ENCODE data around the gene GBGT1.

The GBGT1 gene

DNA sequence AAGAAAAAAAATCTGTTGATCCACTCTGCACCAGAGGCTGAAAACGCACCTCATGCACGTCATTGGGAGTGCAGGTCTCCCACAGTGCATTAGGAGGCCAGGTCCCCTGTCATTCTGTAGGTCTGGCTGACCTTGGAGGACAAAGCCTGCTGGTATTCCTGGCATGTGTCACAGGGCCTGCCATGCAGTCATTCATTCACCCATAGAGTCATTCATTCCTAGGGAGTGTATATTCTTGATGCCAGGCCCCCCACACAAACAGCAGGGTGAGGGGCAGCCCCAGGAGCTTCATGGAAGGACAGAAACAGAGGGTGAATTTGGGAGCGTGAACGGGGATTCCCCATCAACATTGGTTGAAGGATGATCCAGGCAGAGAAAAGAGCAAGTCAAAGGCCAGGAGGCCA is 2.2 kb downstream of the GBGT1 start:
- no peak for DNase-seq

DNA sequence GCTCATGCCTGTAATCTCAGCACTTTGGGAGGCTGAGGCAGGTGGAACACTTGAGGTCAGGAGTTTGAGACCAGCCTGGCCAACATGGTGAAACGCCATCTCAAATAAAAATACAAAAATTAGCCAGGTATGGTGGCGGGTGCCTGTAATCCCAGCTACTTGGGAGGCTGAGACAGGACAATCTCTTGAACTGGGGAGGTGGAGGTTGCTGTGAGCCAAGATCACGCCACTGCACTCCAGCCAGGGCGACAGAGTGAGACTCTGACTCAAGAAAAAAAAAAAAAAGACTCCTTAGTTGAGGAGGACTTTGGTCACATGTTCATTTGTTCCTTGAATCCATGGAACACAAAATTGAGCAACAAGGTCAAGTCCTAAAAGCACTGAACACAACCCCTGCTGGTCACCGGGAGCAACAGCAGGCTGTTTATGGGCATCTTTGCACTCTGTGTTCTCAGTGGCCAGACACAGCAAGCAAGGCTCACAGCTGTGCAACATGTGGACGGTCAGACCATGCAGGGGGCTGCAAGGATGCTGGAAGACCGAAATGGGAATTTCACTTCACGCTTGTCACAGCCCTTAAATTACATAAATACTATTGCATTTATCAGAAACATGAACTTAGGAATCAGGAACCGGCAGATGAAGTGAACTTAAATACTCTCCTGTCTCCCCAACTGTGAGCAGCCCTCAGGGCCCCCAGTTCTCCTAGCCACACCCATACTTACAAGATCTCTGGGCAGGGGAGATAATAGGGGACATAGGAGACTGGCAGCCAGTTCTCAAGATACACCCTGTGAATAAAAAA is 2.8 kb downstream of the GBGT1 start:
- DNase-seq, result peak; percentile 69

DNA sequence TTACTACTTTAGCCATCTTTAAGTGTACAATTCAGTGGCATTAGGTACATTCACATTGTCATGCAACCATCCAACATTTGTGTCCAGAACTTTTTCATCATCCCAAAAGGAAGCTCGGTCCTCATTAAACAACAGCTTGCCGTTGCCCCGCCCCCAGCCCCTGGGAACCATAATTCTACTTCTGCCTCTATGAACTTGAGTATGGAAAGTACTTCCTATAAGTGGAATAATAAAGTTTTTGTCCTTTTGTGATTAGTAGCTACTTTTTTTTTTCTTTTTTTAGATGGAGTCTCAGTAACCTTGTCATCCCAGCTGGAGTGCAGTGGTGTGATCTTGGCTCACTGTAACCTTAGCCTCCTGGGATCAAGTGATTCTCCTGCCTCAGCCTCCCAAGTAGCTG is 5.0 kb downstream of the GBGT1 start:
- DNase-seq, result no peak

DNA sequence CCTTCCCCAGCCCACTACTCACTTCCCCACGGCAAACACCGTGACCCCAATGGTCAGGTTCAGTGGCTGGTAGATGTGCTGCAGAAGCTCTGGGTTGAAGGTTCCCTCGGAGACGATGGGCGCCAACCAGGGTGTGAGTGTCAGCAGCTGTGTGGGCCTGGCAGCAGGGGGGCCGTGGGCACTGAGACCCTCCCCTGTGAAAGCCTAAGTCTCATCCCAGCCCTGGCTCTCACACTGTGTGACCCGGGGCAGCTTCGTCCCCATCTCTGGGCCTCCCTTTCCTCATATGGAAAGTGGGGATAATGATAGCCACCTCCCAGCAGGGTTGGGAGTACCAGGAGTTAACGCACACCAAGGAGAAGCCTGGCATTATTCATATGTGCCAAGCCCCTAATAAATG is 8.6 kb downstream of the GBGT1 start:
- DNase-seq, result no peak

DNA sequence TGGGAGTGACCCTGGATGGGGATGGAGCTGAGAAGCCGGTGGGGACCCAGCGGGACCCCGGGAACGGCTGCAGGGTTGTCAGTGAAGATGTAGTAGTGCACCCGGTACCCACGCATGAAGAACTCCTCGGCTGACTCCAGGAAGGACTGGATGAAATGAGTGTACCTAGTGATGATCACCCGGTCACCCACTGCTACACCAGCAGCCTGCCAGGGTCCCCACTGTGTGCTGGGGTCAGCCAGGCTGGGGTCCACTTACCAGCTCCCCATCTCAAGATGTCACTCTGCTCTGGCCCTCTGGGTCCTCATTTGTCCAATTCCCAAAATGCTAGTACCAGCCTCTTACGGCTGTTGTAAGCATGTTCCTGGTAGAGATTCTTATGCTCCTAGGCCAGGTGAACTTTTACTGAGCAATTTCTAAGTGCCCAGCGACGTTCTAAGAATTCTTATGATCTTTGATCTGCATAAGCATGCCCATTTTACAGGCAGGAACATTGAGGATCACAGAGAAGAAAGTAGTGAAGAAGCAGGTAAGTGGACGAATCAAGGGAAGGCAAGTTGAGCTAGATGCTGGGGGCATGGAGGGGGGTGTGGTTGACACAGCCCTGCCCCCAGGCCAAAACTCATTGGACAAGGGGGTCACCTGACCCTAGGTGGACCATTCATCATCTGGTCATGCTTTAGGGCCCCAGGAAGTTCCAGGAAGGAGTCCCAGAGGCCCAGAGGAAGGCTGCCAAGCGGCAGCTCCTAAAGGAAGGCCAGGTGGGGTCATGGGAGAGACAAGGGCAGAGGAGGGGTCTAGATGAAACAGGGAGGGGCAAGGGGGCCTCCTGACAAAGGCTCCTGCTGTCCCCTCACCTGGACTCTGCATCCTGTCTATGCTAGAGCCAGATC is 9.4 kb downstream of the GBGT1 start:
- no peak for DNase-seq

DNA sequence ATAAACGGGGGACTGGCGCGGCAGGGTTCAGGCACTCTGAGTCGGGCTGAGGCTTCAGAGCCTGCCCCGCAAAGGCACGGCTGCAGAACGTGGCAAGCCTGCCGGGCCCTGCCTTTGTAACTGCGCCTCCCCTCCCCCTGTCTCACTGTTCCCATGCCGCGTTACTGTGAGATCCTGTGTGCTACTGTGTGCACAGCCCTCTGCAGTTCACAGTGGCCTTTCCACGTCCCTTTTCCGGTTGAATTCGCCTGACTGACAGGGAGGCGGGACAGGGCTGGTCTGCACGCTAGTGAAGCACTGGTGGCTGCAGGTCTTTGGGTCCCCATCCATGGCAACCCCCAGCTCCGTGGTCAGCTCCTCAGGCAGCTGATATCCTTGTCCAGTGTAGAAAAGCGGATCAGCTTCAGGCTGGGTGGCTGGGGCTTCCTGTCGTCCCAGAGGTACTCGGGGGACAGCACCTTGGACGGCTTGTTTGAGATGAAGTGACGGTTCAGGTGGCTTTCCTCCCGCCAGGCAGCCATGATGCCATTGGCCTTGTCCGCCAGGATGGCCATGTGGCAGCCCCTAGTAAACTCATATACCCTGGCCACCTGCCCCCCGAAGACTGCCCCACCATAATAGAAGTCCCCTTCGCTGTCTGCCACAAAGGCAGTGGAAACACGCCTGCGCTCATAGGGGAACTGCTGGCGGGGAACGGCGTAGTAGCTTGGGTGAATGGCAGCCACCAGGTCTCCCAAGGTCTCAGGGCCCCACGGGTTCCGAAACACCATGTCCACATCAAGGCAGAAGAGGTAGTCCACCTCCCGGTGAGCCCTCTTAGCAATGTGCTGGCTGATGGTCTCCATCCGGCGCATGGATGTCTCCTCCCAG is 10.3 kb downstream of the GBGT1 start:
- no peak for DNase-seq

DNA sequence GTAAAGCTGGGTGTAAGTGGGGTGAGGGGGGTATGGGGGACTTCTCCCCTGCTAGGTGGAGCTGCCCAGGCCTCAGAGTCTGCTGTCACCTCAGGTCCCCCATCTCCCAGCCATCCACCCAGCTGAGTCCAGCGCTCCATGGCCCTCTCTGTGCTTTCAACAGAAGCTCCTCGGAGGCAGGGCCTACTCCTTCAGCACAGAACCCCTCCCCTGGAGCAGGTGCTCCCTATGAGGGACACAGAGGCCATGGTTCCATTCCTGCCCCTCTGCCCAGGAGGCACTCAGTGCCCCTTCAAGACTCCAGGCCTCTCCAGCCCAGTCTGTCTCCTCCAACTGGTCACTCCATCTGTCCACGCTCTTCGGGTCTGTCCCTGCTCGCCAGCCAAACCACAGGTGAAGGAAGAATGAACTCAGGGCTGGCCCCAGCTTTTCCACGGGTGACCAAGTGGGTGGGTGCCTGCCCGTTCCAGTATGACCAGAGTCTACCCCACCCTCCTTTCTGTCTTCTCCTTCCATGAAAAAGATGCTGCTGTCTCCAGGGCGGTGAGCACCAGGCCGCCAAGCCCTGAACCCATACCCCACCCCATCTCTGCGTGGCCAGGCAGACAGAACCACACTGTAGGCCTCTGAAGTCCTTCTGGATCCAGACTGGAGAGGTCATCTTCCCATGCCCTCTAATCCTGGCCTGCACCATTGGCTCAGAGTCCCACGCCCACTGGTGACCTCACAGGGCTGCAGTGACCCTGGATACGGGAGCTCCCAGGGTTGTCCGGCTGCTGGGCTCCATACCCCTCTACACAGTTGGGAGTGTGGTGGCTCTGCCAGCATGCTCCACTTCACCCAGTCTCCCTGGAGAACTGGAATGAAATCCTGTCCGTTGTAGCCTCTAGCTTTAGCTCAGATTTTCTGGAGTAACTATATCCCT is 11.9 kb downstream of the GBGT1 start:
- DNase-seq, result no peak

DNA sequence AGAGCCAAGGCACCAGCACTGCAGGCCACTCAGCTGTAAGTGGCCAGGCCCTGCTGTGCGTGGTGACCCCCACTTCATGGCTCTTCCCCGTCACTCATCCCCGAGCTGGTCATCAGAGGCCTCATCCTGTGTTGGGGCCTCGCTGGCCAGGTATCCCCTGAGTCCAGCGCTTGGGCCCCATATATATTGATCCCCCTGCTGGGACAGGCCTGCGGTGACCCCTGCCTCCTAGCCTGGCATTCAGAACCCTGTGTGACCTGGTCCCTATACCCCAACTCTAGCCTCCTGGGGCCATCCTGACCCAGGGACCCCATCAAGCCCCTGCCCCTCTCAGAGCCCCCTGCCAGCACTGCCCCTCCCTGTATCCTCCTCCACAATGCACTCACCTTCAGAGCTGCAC is 12.7 kb downstream of the GBGT1 start:
- no peak for DNase-seq

DNA sequence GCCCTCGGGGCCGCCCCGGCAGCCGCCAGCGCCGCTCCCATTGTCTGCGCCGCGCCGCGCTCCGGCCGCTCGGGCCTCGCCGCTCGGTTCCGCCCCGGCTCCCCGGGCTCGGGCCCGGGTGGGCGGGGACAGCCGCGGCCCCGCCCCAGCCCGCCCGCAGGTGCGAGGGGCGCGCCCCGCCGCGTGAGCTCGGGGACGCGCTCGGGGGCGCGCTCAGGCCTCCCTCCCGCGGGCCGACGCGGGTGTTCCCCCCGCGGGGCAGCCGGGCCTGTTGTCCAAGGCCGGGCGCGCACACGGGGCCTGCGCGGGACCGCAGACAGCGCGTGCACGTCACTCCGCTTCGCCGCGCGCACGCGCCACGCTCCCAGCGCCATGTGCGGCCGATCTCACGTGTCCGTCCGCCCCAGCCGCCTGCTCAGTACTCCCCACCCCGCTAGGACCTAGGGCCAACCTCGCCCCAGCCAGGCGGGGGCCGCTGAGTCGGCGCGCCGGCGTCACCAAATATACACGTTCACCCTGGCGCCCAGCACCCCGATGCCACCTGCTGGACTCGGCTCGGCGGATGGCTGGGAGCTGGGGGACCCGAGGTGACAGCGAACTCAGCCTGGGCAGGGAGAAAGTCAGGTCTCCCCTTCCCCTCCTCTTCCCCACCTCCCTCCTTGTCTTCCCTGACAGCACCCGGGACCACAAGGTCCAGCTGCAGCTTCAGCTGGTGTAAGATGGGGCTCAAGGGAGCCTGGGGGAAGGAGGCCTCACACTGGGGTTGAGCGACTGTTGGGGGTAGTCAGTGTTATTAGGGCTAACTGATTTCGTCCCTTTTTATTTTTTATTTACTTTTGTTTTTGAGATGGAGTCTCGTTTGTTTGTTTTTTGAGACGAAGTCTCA is 14.3 kb downstream of the GBGT1 start:
- peak; percentile 90 for DNase-seq

DNA sequence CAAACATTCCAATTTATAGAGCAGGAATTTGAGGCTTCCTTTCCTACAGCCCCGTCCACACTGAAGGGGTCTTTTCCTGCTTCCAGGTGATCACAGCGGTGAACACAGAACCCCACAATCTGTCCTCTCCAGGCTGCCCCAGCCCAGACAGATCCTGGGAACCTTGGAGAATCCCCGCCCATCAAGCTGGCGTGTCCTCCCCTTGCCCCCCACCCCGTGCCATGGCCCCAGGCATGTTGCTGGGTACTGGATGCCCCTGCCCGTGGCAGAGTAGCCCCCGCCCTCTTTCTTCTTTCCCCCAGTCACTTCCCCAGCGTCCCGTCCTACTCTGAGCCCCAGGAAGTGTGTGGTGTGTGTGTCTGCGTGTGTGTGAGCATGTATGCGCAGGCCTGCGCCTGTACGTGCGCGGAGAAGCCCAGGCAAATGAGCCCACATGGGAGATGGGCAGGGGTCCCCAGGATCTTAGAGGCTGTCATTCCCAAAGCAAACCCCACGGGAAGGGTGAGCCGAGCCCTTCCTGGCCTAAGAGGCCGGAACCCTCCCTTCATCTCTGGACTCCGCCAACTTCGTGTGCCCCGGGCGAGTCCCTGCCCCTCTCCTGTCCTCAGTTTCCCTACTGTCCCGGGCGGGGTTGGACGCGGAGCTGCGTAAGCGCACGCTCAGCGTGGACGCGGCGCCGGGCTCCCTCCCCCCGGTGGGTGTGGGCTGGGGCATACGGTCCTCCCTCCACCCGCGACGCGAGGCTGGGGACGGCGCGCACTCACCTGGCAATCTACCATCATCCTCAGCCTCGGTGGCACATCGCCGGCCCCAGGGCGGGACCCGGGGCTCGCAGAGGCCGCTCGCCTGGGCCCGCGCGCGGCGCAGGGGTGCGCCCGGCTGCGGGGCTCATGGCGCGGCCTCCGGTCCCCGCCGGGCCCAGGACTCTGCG is 15.2 kb downstream of the GBGT1 start:
- peak; percentile 53 for DNase-seq

DNA sequence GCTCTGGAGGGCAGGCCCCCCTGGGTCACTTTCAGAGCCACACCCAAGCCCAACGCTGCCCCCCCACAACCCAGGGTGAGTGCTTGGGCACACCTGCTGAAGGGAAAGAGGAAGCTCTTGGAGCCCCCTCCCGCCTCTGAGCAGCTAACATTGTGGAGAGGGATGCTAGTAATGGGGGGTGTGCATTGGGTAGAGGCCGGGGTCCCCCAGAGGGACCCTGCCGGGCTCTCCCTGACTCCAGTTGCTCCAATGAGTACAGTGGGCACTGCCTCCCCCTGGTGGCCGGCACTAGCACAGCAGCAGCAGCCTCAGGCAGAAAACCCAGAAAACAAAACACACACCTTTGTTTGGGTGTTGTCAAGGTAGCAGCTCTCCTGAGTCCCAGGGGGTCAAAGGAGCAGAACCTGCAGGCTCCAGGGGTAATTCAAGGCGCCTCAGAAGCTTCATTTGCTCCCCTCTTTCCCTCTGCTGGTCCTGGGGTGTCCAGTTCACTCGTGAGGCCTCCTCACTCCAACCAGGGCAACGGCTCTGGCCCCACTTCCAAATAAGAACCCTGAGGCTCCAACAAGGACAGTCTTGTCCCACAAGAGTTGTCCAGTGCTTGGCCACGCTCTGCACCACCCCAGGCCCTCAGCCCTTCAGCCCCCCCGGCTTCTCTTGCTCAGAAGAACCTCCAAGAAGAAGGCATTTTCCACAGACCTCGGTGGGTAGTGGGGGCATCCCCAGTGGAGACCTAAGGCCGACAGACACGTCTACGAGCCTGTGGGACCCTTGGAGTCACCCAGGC is 16.1 kb downstream of the GBGT1 start:
- DNase-seq, result peak; percentile 75

DNA sequence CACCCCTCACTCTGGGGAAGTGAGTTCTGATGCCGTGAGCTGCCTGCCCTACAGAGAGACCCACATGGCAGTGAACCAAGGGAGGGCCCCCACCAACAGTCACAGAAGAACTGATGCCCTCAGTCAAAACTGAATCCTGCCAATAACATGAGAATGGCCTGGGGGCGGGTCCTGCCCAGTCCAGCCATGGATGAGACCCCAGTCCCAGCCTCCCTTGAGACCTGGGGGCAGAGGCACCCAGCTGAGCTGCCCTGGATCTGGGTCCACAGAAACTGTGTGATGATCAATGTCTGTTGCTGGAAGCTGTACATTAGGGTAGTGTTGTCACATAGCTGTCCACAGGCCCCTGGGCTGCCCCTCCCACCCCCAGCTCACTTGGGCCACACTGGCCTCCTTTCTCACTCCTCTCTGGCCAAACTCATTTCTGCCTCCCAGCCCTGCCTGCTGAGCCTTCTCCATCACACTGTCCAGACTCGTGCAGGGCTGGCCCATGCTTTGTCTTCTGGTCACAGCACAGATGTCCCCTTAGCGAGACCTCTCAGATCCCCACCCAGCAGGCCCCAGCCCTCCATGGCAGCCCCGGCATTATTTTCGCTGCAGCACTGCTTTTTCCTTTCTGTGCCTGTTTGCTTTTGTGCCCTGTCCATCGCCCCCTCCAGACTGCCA is 16.8 kb downstream of the GBGT1 start:
- DNase-seq, result no peak

DNA sequence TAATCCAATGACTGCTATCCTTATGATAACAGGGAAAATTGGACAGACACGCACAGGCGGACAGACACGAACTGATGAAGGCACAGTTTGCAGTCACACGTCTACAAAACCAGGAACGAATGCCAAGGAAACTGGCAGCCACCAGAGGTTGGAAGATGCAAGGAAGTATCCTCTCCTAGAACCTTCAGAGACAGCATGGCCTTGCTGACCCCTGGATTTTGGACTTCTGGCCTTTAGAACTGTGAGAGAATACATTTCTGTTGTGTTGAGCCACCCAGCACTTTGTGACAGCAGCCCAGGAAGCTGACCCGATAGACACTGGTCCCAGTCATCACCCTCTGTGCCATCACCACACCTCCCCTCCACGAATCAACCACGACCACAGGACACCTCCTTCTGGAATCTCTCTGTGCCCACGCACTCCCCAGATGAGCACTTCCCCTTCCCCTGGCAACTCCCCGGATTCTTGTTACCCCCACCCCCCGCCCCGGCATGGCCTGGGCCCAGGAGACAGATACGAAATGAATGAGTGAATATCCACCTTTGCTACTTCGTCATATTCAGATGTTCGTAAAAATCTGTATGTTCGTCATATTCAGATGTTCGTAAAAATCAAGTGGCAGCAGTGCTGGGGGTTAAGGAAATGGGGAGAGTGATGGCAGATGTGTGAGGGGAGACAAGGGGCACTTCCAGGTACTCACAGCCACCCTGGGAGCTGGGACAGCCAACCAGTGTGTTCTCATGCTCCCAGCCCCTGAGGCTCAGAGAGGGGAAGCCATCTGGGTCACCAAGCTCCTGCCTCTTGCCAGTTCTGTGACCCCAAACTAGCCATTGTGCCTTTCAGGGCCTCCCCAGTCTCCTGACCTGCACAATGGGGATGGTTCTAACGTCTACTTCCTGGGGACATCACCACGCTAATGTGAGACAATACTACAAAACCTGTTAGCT is 18.5 kb downstream of the GBGT1 start:
- no peak for DNase-seq

DNA sequence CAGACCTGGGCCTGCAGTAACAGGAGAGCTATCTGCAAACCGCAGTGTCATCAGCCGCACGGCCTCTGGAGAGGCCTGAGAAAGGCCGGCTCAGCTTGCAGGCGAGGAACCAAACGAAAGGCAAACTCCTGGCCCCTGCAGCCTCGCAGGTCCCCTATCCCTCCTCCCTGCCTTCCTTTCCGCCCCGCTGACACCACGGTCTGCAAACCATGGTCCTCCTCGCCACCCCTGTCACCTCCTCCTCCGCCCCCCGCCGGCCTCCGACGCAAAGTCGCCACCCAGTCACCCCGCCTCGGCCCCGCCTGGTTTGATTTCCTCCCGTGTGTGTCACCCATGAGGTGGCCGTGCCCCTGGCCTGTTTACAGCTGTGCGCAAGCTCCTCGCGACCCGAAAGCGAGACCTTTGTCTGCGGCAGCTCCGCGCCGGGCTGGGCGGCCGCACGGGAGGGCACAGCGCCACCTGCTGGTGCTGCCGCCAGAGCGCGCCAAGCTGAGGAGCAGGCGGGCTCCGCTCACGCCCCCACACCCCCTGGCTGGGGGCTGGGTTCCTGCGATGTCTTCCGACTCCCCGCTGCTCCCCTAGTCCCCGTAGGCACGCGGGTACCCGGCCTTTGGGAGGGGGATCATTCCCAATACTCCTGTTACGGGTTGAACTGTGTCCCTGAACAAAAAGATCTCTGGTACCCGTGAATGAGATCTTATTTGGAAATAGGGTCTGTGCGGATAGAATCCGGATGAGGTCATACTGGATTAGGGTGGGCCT is 19.4 kb downstream of the GBGT1 start:
- DNase-seq, result peak; percentile 78

DNA sequence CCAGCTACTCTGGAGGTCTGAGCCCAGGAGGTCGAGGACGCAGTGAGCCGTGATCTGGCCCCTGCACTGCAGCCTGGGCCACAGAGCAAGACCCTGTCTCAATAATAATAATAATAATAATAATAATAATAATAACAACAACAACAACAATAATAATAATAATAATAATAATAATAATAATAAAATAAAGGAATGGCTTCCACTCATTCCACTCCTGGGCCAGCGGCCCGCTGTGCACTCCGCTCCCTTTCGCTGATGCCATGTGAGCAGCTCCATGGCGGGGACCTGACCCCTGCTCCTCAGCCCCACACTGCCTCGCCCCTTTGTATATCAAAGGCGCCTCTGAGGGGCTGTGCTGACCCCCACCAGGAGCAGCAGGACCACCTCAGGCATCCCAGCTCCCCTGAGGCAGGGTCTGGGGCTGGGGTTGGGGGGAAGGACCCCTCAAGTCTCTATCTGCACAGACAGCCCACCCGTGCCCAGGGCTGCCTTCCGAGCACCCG is 20.0 kb downstream of the GBGT1 start:
- DNase-seq, result no peak
